Hepatocyte (in vitro differentiated cells): Measurements from ENCODE around the gene CTSD.

Source experiments
- EZH2 ChIP-seq: fragments of 200-600 bp; sonication (generic); IDR thresholded peaks from 2 replicates; pipeline ENCODE4 v1.6.1; 2016; ENCODE audit warnings: antibody characterized with exemption, mild to moderate bottlenecking, borderline replicate concordance
- EZH2phosphoT487 ChIP-seq: fragments of 200-600 bp; sonication (generic); IDR thresholded peaks from one replicate; pipeline ENCODE4 v1.6.1; 2018; ENCODE audit warnings: antibody characterized with exemption, mild to moderate bottlenecking, low read depth, moderate library complexity; ENCODE audit not compliant: unreplicated experiment, severe bottlenecking
- TF ChIP-seq, protein P1 (sequence below): fragments of 200-600 bp; sonication (generic); IDR thresholded peaks from 2 replicates; pipeline ENCODE4 v1.5.1; 2016; ENCODE audit warnings: antibody characterized with exemption, mild to moderate bottlenecking; ENCODE audit not compliant: poor library complexity

GRCh38 chr11:1719781-1720180, 43.9 kb downstream of the CTSD start:
- TF ChIP-seq EZH2 (no peak), EZH2phosphoT487 (no peak)
- TF ChIP-seq, protein P1, sequence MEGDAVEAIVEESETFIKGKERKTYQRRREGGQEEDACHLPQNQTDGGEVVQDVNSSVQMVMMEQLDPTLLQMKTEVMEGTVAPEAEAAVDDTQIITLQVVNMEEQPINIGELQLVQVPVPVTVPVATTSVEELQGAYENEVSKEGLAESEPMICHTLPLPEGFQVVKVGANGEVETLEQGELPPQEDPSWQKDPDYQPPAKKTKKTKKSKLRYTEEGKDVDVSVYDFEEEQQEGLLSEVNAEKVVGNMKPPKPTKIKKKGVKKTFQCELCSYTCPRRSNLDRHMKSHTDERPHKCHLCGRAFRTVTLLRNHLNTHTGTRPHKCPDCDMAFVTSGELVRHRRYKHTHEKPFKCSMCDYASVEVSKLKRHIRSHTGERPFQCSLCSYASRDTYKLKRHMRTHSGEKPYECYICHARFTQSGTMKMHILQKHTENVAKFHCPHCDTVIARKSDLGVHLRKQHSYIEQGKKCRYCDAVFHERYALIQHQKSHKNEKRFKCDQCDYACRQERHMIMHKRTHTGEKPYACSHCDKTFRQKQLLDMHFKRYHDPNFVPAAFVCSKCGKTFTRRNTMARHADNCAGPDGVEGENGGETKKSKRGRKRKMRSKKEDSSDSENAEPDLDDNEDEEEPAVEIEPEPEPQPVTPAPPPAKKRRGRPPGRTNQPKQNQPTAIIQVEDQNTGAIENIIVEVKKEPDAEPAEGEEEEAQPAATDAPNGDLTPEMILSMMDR = no peak
